Testis (tissue), 3 donors: ENCODE data around the gene DDIT3. TPM values are rescaled to one million over a fixed set of nuclear protein-coding genes. Genes with fewer than 3 reads are reported as not detected.

Experiments used
- DNase-seq: peaks from one replicate; pipeline ENCODE4 v3.0.0-alpha.2; 2019
- H3K27ac ChIP-seq, 2 donors: fragments of 200-600 bp; sonication (generic); one replicate each; pipeline ENCODE4 v1.5.1; 2019
- H3K27me3 ChIP-seq: fragments of 200-600 bp; sonication (generic); one replicate; pipeline ENCODE4 v1.5.1; 2019
- H3K36me3 ChIP-seq: fragments of 200-600 bp; sonication (generic); one replicate; pipeline ENCODE4 v1.5.1; 2017; ENCODE audit warnings: low read depth; ENCODE audit errors: missing control alignments
- H3K4me1 ChIP-seq: fragments of 200-600 bp; sonication (generic); one replicate; pipeline ENCODE4 v1.5.1; 2019
- H3K4me3 ChIP-seq, 2 donors: fragments of 200-600 bp; sonication (generic); one replicate each; pipeline ENCODE4 v1.5.1; 2017 to 2019
- H3K9me3 ChIP-seq: fragments of 200-600 bp; sonication (generic); one replicate; pipeline ENCODE4 v1.5.1; 2017
- POLR2A ChIP-seq: fragments of 450-650 bp; IDR thresholded peaks from one replicate; pipeline ENCODE4 v1.6.1; 2017; ENCODE audit warnings: antibody characterized with exemption, mild to moderate bottlenecking, moderate library complexity
- WGBS, 2 donors: methylation state at CpG; one replicate each; pipeline ENCODE4 v1.1.5; 2018; 5-methylcytosine and 5-hydroxymethylcytosine counted together
- intact Hi-C: fragments of 100-400 bp; cut with DNase I; formaldehyde crosslinking; loops from one replicate; pipeline ENCODE4 v1.15.1; 2023; ENCODE audit warnings: low total_unique reads
- polyA plus RNA-seq: library from polyadenylated mRNA; stranded (reverse); fragments of 350-450 nt; fragmentation: Illumina TruSeq; extraction: RNeasy Lipid Tissue Mini Kit (QIAGEN cat#74804); gene quantifications from one replicate; pipeline ENCODE4 v1.2.3, GENCODE V29; 2014; ENCODE audit warnings: low read depth, low replicate concordance; ENCODE audit not compliant: insufficient read depth
- total RNA-seq, 2 donors: library from RNA; depleted of rRNA; stranded (reverse); fragments of >200 nt; gene quantifications; one replicate each; pipeline ENCODE4 v1.2.3, GENCODE V29; 2016
- TF ChIP-seq, protein P1 (sequence below), 3 experiments: fragments of 450-650 bp in 2 of 3; fragments of 200-600 bp in 1 of 3; sonication (generic) in 1 of 3; IDR thresholded peaks; one replicate each; pipeline ENCODE4 v1.5.1; 2016 to 2019; ENCODE audit warnings: antibody characterized with exemption in 3 of 3, mild to moderate bottlenecking in 2 of 3, moderate library complexity in 1 of 3

Gene DDIT3
- total and polyA plus RNA-seq, 3 donors from 2014 or later: 44.2 to 63.9 (median 45.6) TPM

DNA sequence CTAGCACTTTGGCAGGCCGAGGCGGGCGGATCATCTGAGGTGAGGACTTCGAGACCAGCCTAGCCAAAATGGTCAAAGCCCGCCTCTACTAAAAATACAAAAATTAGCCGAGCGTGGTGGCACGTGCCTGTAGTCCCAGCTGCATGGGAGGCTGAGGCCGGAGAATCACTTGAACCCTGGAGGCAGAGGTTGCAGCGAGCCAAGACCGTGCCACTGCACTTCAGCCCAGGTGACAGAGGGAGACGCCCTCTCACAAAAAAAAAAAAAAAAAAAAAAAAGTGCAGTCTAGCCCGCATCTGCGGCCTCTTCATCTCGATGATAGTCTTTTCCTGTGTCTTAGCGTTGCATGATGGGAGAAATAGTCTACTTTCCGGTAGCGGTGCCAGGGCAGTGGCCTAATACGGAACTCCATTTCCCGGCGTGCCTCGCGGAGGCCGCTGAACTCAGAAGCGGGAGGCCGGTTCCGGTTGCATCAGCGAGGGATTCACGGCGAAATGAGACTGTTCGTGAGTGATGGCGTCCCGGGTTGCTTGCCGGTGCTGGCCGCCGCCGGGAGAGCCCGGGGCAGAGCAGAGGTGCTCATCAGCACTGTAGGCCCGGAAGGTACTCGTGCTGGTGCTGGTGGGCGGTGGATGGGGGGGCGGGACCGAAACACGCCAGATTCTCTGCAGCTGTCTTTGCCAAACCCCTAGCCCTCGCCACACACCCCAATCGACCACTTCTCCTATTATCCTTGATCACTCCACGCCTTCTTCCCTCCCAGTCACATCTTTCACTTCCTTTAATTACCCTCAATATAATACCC, 32.5 kb downstream of the DDIT3 start, which contains the start of gene MARS1:
MARS1 (plus strand) TSS at position 472 of the 805 bp plus-strand sequence; CDS start at position 495, 23 bp downstream.
- peaks cover 9% of the 10 kb centered on the region for H3K4me1 ChIP-seq
- peak; percentile 99 for DNase-seq
- H3K4me3 ChIP-seq: peak within 1 kb of the TSS; percentile 85 to 90
- no peaks in the 10 kb centered on the region for H3K36me3 ChIP-seq
- TF ChIP-seq POLR2A: no peak
- TF ChIP-seq, protein P1, sequence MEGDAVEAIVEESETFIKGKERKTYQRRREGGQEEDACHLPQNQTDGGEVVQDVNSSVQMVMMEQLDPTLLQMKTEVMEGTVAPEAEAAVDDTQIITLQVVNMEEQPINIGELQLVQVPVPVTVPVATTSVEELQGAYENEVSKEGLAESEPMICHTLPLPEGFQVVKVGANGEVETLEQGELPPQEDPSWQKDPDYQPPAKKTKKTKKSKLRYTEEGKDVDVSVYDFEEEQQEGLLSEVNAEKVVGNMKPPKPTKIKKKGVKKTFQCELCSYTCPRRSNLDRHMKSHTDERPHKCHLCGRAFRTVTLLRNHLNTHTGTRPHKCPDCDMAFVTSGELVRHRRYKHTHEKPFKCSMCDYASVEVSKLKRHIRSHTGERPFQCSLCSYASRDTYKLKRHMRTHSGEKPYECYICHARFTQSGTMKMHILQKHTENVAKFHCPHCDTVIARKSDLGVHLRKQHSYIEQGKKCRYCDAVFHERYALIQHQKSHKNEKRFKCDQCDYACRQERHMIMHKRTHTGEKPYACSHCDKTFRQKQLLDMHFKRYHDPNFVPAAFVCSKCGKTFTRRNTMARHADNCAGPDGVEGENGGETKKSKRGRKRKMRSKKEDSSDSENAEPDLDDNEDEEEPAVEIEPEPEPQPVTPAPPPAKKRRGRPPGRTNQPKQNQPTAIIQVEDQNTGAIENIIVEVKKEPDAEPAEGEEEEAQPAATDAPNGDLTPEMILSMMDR (IDR thresholded peaks at IDR 0.05): peak in 1 of 3 experiments; percentile 8
- no peaks in the 10 kb centered on the region for H3K9me3 ChIP-seq
- WGBS, 2 donors: 5 to 6% methylated on average over 47 of the region's 47 CpGs
- intact Hi-C loops: no loop called here
- H3K27ac ChIP-seq: peak within 1 kb of the TSS; percentile 17 to 72
- no peaks in the 10 kb centered on the region for H3K27me3 ChIP-seq

DNA sequence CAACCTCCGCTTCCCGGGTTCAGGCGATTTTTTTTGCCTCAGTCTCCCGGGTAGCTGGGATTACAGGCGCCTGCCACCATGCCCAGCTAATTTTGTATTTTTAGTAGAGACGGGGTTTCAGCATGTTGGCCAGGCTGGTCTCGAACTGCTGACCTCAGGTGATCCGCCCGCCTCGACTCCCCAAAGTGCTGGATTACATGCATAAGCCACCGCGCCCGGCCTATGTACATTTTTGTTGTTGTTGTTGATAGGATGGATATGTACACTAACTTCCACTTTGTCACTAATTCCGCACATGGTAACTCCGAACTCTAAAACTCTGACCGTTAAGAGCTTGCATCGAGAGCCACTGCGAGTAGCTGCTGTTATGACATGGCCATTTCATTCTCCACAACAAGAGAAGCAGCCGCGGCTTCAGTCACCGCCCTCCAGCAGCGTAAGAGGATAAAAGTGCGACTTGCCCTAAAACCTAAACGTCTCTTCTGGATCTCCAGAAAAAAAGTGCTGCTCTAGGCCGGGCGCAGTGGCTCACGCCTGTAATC, 33.2 kb downstream of the DDIT3 start:
- Histone ChIP-seq H3K4me3 (peak overlapping the region; percentile 85 to 90), H3K27ac (no peak overlapping the region), H3K36me3 (no peaks in the 10 kb centered on the region), H3K27me3 (no peaks in the 10 kb centered on the region), H3K4me1 (peaks cover 9% of the 10 kb centered on the region), H3K9me3 (no peaks in the 10 kb centered on the region)
- no peak for TF ChIP-seq POLR2A
- TF ChIP-seq, protein P1 (IDR thresholded peaks at IDR 0.05): no peak
- peak; percentile 35 for DNase-seq
- intact Hi-C loops: no loop called here
- 63 to 65% methylated on average over 27 of the region's 27 CpGs for WGBS, 2 donors

DNA sequence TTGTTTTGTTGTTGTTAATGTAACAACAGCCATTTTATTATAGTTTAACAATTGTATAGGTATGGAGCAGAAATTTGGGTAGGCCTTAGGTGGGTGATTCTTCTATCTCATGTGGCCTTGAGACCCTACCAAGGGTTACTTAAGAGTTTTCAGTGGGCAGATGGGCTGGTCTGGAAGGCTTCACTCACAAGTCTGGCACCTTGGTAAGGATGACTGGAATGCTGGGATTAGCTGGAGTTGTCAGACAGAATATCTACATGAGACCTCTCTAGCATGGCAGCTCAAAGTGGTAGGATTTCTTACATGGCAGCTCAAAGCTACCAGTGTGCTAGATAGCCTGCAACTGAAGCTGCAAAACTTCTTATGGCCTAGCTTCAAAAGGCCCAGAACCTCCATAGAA, 34.6 kb downstream of the DDIT3 start:
- Histone ChIP-seq H3K4me3 (no peak overlapping the region), H3K27ac (no peak overlapping the region), H3K36me3 (no peaks in the 10 kb centered on the region), H3K27me3 (no peaks in the 10 kb centered on the region), H3K4me1 (peaks cover 9% of the 10 kb centered on the region), H3K9me3 (no peaks in the 10 kb centered on the region)
- intact Hi-C loops: no loop called here
- DNase-seq: no peak
- no peak for TF ChIP-seq POLR2A
- TF ChIP-seq, protein P1 (IDR thresholded peaks at IDR 0.05): no peak

DNA sequence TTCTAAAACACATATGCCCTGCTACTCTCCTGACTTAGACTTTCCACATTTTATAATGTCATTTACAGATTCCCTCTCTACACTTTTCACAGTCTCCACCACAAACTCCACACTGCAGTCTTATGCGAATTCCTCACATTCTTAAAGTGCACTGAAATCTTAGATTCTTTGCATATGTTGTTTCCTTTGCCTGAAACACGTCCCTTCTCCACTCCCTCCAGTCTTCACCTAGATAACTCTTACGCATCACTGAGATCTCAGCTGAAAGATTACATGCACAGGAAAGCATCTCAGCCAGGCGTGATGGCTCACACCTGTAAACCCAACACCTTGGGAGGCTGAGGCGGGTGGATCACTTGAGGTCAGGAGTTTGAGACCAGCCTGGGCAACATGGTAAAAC, 36.8 kb downstream of the DDIT3 start:
- TF ChIP-seq POLR2A: no peak
- TF ChIP-seq, protein P1 (IDR thresholded peaks at IDR 0.05): no peak
- H3K4me1 ChIP-seq: no peaks in the 10 kb centered on the region

More for the DNA sequence above, 36.8 kb downstream of the DDIT3 start:
- Histone ChIP-seq H3K4me3 (no peak overlapping the region), H3K9me3 (no peaks in the 10 kb centered on the region), H3K36me3 (no peaks in the 10 kb centered on the region), H3K27me3 (no peaks in the 10 kb centered on the region), H3K27ac (no peak overlapping the region)
- DNase-seq: no peak
- intact Hi-C loops: no loop called here
- 45 to 57% methylated on average over 5 of the region's 5 CpGs for WGBS, 2 donors
